AG04449 (cell line): Measurements from ENCODE around the gene AHCY.
"Not testable (repeated sequence)": the region's sequence is repeated elsewhere in the genome, so short reads cannot be mapped to it uniquely, and the experiment has no call there.

Experiments
- CTCF ChIA-PET: fragments of 350-600 bp; formaldehyde crosslinking; extraction: SDS; loops from one replicate; lab custom pipeline; 2021; ENCODE audit warnings: antibody characterized with exemption; lab: Yijun Ruan, JAX
- POLR2A ChIA-PET: fragments of 400-600, 350-600 bp; formaldehyde crosslinking; extraction: SDS; loops from one replicate; lab custom pipeline; 2020; ENCODE audit warnings: antibody characterized with exemption, inconsistent platforms; lab: Yijun Ruan, JAX
- DNase-seq: peaks from one replicate; pipeline ENCODE4 v3.0.0-alpha.2; 2010; ENCODE audit warnings: low read depth, low spot score
- H3K4me3 ChIP-seq: 2 replicates; pipeline ENCODE4 v1.5.1; 2011; ENCODE audit warnings: low read depth, mild to moderate bottlenecking, control low read depth, low read length
- CTCF ChIP-seq: IDR thresholded peaks from one replicate; pipeline ENCODE4 v1.5.1; 2011; ENCODE audit warnings: mild to moderate bottlenecking, moderate library complexity, low read length, control low read depth, inconsistent platforms; ENCODE audit not compliant: insufficient read depth; ENCODE audit errors: missing control alignments

AHCY gene

GRCh38 chr20:34264141-34264540 is 39.0 kb downstream of the AHCY start:
- no peak for DNase-seq
- TF ChIP-seq CTCF: no peak
- POLR2A ChIA-PET: no interaction called here
- CTCF ChIA-PET: interaction anchor here (1.5 kb wide), 1 partner anchor 74 kb away, joined by 6 read pairs; no protein-coding TSS in a partner anchor
- no peak overlapping the region for H3K4me3 ChIP-seq

- H3K4me3 ChIP-seq, POLR2A ChIA-PET, DNase-seq: not testable (repeated sequence)
- CTCF ChIA-PET: interaction anchor here (1.2 to 1.5 kb wide), 2 partner anchors 49 to 73 kb away, joined by 5 to 6 read pairs; no protein-coding TSS in a partner anchor
Observed at GRCh38 chr20:34263468-34263867, 39.7 kb downstream of the AHCY start.

GRCh38 chr20:34262488-34263288 is 40.5 kb downstream of the AHCY start:
- no peak for TF ChIP-seq CTCF
- ChIA-PET POLR2A (no interaction called here), CTCF (interaction anchor here (1.2 to 1.5 kb wide), 2 partner anchors 50 to 73 kb away, joined by 5 to 6 read pairs; no protein-coding TSS in a partner anchor)
- H3K4me3 ChIP-seq: no peak overlapping the region
- DNase-seq: no peak

DNA sequence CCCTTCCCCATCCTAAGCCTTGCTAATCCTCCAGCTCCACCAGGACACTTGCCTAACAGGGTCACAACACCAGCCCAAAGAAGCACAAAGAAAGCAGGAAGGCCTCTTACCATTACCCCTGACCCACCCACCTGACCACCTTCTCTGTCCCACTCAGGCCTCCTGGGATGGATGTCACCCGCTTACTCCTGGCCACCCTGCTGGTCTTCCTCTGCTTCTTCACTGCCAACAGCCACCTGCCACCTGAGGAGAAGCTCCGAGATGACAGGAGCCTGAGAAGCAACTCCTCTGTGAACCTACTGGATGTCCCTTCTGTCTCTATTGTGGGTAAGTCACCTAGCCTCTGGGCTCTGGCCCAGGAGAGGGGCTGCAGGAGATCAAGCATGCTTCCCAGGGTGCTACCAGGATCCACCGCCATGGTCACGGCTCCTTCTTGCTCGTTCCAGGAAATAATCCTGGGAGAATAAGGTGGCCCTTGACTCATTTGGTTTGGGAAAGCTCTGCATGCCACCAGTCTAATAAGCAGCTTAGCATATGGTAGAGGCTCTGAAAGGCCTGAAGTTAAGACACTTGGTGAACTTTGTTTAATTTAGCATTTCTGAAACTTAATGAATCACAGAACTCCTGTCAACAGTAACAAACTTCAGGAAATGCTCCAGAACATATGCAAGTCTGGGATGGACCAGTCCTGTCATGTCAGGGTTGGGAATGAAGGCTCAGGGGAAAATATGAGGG is 42.8 kb downstream of the AHCY start:
- no peak for DNase-seq
- ChIA-PET POLR2A (no interaction called here), CTCF (interaction anchor here (1.0 to 1.6 kb wide), 2 partner anchors 14 to 52 kb away, joined by 3 to 4 read pairs; no protein-coding TSS in a partner anchor)
- no peak overlapping the region for H3K4me3 ChIP-seq
- no peak for TF ChIP-seq CTCF

GRCh38 chr20:34256629-34257124 is 46.5 kb downstream of the AHCY start:
- no peak for DNase-seq
- ChIA-PET CTCF (interaction anchor here (0.8 to 3.4 kb wide), 8 partner anchors 9 to 66 kb away, joined by 3 to 26 read pairs (median 8); partner anchors contain the start of gene ASIP), POLR2A (no interaction called here)
- TF ChIP-seq CTCF: no peak
- no peak overlapping the region for H3K4me3 ChIP-seq

DNA sequence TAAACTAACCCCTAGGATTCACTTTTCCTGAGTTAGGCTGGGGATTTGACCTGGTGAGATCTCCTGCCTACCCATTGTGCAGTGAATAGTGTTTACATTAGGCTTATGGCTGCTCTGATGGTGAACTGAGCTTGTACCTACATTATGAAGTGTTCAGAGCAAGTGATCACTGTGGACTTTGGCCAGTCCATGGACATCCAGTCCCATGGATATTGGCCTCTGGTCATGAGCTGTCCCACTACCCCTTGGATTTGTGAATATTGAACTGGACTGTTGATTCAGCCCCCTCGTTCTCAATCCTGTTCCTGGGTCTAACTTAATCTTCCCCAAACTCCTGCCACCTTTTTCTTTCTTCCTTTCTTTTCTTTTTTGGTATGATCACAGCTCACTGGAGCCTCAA is 48.2 kb downstream of the AHCY start:
- no peak for DNase-seq
- no peak for TF ChIP-seq CTCF
- H3K4me3 ChIP-seq: no peak overlapping the region
- ChIA-PET CTCF (interaction anchor here (0.8 to 3.4 kb wide), 8 partner anchors 8 to 65 kb away, joined by 3 to 26 read pairs (median 4); partner anchors contain the start of gene ASIP), POLR2A (no interaction called here)

GRCh38 chr20:34252431-34253086 is 50.6 kb downstream of the AHCY start:
- POLR2A ChIA-PET, H3K4me3 ChIP-seq, DNase-seq, CTCF ChIA-PET: not testable (repeated sequence)
